ENCODE results near the gene CAPN8.

CAPN8 gene

GRCh38 chr1:223680188-223680587, 14.7 kb upstream of the CAPN8 start:
- TF ChIP-seq SIN3A (IDR thresholded peaks at IDR 0.05; ENCODE audit: borderline replicate concordance, insufficient read depth, low read length) (no peak), REST (IDR thresholded peaks at IDR 0.05; ENCODE audit: insufficient read depth in 1 of 2, low read depth in 2 of 2, low read length in 2 of 2) (no peak), POLR2AphosphoS5 (IDR thresholded peaks at IDR 0.05; ENCODE audit: low read depth, low read length) (no peak), FOXP2 (optimal IDR thresholded peaks at IDR 0.05; ENCODE audit: borderline replicate concordance, extremely low read depth, extremely low read length, insufficient read depth) (no peak), TAF1 (IDR thresholded peaks at IDR 0.05; ENCODE audit: borderline replicate concordance, insufficient read depth, low read length) (no peak)

GRCh38 chr1:223678841-223679240, 13.3 kb upstream of the CAPN8 start:
- TF ChIP-seq REST (IDR thresholded peaks at IDR 0.05; ENCODE audit: insufficient read depth in 1 of 2, low read depth in 2 of 2, low read length in 2 of 2) (no peak), POLR2AphosphoS5 (IDR thresholded peaks at IDR 0.05; ENCODE audit: low read depth, low read length) (no peak), SIN3A (IDR thresholded peaks at IDR 0.05; ENCODE audit: borderline replicate concordance, insufficient read depth, low read length) (no peak), TAF1 (IDR thresholded peaks at IDR 0.05; ENCODE audit: borderline replicate concordance, insufficient read depth, low read length) (no peak), FOXP2 (optimal IDR thresholded peaks at IDR 0.05; ENCODE audit: borderline replicate concordance, extremely low read depth, extremely low read length, insufficient read depth) (no peak)

- no peak for TF ChIP-seq SIN3A (IDR thresholded peaks at IDR 0.05; ENCODE audit: borderline replicate concordance, insufficient read depth, low read length)
These were observed 8.8 kb upstream of the CAPN8 start for GRCh38 chr1:223674119-223674890.

- TF ChIP-seq FOXP2 (optimal IDR thresholded peaks at IDR 0.05; ENCODE audit: borderline replicate concordance, extremely low read depth, extremely low read length, insufficient read depth) (no peak), REST (IDR thresholded peaks at IDR 0.05; ENCODE audit: insufficient read depth in 1 of 2, low read depth in 2 of 2, low read length in 2 of 2) (no peak), SIN3A (IDR thresholded peaks at IDR 0.05; ENCODE audit: borderline replicate concordance, insufficient read depth, low read length) (no peak), TAF1 (IDR thresholded peaks at IDR 0.05; ENCODE audit: borderline replicate concordance, insufficient read depth, low read length) (no peak), POLR2AphosphoS5 (IDR thresholded peaks at IDR 0.05; ENCODE audit: low read depth, low read length) (no peak)
These were observed 5.1 kb upstream of the CAPN8 start for GRCh38 chr1:223670458-223671159.

GRCh38 chr1:223669003-223669795, 3.7 kb upstream of the CAPN8 start:
- TF ChIP-seq REST (IDR thresholded peaks at IDR 0.05; ENCODE audit: insufficient read depth in 1 of 2, low read depth in 2 of 2, low read length in 2 of 2), result no peak
- no peak for TF ChIP-seq POLR2AphosphoS5 (IDR thresholded peaks at IDR 0.05; ENCODE audit: low read depth, low read length)
- TF ChIP-seq SIN3A (IDR thresholded peaks at IDR 0.05; ENCODE audit: borderline replicate concordance, insufficient read depth, low read length), result no peak
- TF ChIP-seq TAF1 (IDR thresholded peaks at IDR 0.05; ENCODE audit: borderline replicate concordance, insufficient read depth, low read length), result no peak
- TF ChIP-seq FOXP2 (optimal IDR thresholded peaks at IDR 0.05; ENCODE audit: borderline replicate concordance, extremely low read depth, extremely low read length, insufficient read depth), result no peak

Data from PFSK-1 (cell line).